ENCODE measurements around the gene TRIM2. TPM values are rescaled to one million over a fixed set of nuclear protein-coding genes. Genes with fewer than 3 reads are reported as not detected.

The TRIM2 gene
- total and polyA plus RNA-seq, 12 donors = 6.2 to 130 (median 47.8) TPM

DNA sequence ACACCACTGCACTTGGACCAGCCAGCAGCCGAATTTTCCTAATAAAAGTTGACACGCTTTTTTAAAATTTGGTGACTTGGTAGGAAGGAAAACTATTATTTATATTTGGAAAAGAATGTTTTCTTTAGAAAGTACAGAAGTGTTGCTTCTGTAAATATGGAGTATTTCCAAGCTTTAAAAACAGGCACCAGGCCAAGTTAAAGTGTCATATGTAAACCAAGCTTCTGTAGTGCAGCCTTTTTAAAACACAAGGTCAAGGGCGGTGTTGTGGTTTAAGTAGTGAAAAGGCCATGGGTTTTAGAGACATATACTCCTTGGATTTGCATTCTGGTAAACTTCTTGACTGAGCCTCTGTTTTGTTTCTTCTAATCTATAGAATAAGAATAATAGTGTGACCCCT, 62.7 kb downstream of the TRIM2 start:
- intact Hi-C loops (cut with DNase I) = no loop called here
- no peaks in the 10 kb centered on the region for H3K36me3 ChIP-seq (replicated peaks in 1 of 2)
- 63 to 79% (median 73%) methylated on average over 3 of the region's 3 CpGs for WGBS, 4 donors
- TF ChIP-seq, protein P1, sequence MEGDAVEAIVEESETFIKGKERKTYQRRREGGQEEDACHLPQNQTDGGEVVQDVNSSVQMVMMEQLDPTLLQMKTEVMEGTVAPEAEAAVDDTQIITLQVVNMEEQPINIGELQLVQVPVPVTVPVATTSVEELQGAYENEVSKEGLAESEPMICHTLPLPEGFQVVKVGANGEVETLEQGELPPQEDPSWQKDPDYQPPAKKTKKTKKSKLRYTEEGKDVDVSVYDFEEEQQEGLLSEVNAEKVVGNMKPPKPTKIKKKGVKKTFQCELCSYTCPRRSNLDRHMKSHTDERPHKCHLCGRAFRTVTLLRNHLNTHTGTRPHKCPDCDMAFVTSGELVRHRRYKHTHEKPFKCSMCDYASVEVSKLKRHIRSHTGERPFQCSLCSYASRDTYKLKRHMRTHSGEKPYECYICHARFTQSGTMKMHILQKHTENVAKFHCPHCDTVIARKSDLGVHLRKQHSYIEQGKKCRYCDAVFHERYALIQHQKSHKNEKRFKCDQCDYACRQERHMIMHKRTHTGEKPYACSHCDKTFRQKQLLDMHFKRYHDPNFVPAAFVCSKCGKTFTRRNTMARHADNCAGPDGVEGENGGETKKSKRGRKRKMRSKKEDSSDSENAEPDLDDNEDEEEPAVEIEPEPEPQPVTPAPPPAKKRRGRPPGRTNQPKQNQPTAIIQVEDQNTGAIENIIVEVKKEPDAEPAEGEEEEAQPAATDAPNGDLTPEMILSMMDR (IDR thresholded peaks at IDR 0.05) = no peak
- no peak for TF ChIP-seq POLR2A (IDR thresholded peaks at IDR 0.05)
- no peak overlapping the region for H3K27ac ChIP-seq
- no peaks in the 10 kb centered on the region for H3K9me3 ChIP-seq (replicated peaks in 1 of 3)
- H3K27me3 ChIP-seq = no peaks in the 10 kb centered on the region
- no peak for DNase-seq
- peaks cover 5 to 21% of the 10 kb centered on the region in 2 donors for H3K4me1 ChIP-seq (replicated peaks in 1 of 2)
- no peak overlapping the region for H3K4me3 ChIP-seq

DNA sequence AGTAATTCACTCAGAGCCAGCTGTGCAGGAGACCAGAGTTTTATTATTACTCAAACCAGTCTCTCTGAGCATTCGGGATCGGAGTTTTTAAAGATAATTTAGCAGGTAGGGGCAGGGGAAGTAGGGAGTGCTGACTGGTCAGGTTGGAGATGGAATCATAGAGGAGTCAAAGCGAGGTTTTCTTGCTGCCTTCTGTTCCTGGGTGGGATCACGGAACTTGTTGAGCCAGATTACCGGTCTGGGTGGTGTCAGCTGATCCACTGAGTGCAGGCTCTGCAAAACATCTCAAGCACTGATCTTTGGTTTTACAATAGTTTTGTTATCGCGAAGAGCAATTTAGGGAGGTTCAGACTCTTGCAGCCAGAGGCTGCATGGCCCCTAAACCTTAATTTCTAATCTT, 63.6 kb downstream of the TRIM2 start:
- TF ChIP-seq, protein P1 (IDR thresholded peaks at IDR 0.05) = no peak
- no peak for TF ChIP-seq POLR2A (IDR thresholded peaks at IDR 0.05)
- intact Hi-C loops (cut with DNase I) = no loop called here
- no peak for DNase-seq
- H3K36me3 ChIP-seq (replicated peaks in 1 of 2) = no peaks in the 10 kb centered on the region
- H3K4me3 ChIP-seq = no peak overlapping the region
- H3K27me3 ChIP-seq = no peaks in the 10 kb centered on the region
- H3K27ac ChIP-seq = no peak overlapping the region
- H3K4me1 ChIP-seq (replicated peaks in 1 of 2) = peaks cover 5 to 21% of the 10 kb centered on the region in 2 donors
- no peaks in the 10 kb centered on the region for H3K9me3 ChIP-seq (replicated peaks in 1 of 3)
- WGBS, 4 donors = 89 to 96% (median 93%) methylated on average over 7 of the region's 7 CpGs

DNA sequence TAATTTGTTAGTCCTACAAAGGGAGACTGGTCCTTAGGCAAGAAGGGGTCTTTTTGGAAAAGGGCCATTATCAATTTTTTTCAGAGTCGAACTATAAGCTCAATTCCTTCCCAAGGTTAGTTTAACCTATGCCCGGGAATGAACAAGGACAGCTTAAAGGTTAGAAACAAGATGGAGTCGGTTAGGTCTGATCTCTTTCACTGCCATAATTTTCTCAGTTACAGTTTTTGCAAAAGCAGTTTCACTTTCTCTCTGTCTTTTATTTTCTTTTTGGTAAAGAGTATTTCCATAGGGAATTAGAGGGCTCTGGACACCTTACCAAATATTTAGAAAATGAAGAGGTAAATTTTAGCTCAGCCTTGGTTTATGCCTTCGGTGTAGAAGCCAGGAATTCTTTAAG, 64.1 kb downstream of the TRIM2 start:
- H3K4me3 ChIP-seq = no peak overlapping the region
- WGBS, 4 donors = 47 to 70% (median 59%) methylated on average over 4 of the region's 4 CpGs

DNA sequence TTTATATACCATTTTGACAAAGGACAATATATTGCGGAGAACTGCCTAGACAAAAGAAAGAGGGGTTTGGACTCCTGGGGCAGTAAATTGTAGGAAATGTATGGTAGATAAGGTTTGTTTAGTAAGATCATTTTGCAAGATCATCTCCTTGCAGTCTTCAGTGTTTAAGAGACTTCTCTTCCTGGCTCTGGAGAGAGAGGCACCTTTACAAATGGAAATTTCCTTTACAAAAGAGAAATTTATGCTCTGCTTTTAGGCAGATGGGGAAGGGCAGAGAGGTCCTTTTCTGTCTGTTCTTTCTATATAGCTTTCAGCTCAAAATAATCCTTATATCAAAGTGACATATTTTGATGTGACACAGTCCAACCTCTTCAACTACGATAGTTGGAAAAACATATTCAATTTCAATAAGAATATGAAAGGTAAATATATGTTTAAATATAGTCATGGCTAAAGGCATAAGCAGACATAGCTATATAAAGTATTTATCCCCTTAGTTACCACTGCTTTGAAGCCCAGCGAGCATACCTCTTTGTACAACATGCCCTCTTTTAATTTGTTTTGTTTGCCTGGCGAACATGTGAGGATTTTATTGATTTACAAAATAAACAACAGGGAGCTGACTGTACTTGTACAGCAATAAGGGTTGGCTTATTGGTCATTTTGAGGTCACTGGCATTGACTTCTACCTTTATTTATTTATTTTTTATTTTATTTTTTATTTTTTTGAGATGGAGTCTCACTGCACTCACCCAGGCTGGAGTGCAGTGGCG, 65.2 kb downstream of the TRIM2 start:
- intact Hi-C loops (cut with DNase I) = no loop called here
- DNase-seq = no peak
- no peaks in the 10 kb centered on the region for H3K36me3 ChIP-seq (replicated peaks in 1 of 2)
- no peak overlapping the region for H3K27ac ChIP-seq
- H3K27me3 ChIP-seq = no peaks in the 10 kb centered on the region
- no peak overlapping the region for H3K4me3 ChIP-seq
- TF ChIP-seq, protein P1 (IDR thresholded peaks at IDR 0.05) = no peak
- no peak for TF ChIP-seq POLR2A (IDR thresholded peaks at IDR 0.05)
- 93 to 95% (median 94%) methylated on average over 5 of the region's 5 CpGs for WGBS, 4 donors
- peaks cover 5 to 21% of the 10 kb centered on the region in 2 donors for H3K4me1 ChIP-seq (replicated peaks in 1 of 2)
- H3K9me3 ChIP-seq (replicated peaks in 1 of 3) = no peaks in the 10 kb centered on the region

More for the DNA sequence above, 64.1 kb downstream of the TRIM2 start:
- TF ChIP-seq, protein P1 (IDR thresholded peaks at IDR 0.05) = no peak
- no peak for TF ChIP-seq POLR2A (IDR thresholded peaks at IDR 0.05)
- H3K9me3 ChIP-seq (replicated peaks in 1 of 3) = no peaks in the 10 kb centered on the region
- peaks cover 5 to 21% of the 10 kb centered on the region in 2 donors for H3K4me1 ChIP-seq (replicated peaks in 1 of 2)
- intact Hi-C loops (cut with DNase I) = no loop called here
- H3K27ac ChIP-seq = no peak overlapping the region
- H3K36me3 ChIP-seq (replicated peaks in 1 of 2) = no peaks in the 10 kb centered on the region
- no peak for DNase-seq
- no peaks in the 10 kb centered on the region for H3K27me3 ChIP-seq

All from adrenal gland (tissue), 12 donors.